NCI-H2081 (cell line): ENCODE data around the gene NR1I3.
"Not testable (repeated sequence)": the region's sequence is repeated elsewhere in the genome, so short reads cannot be mapped to it uniquely, and the experiment has no call there.

Experiments
- DNase-seq, 2 experiments: peaks; one replicate each; lab custom pipeline; 2025; lab: John Stamatoyannopoulos, UW

Gene NR1I3

GRCh38 chr1:161238039-161238473 is at the start of gene NR1I3:
NR1I3 (minus strand) TSS chr1:161238203; CDS start chr1:161236565, 1,638 bp downstream.
- DNase-seq: no peak

DNA sequence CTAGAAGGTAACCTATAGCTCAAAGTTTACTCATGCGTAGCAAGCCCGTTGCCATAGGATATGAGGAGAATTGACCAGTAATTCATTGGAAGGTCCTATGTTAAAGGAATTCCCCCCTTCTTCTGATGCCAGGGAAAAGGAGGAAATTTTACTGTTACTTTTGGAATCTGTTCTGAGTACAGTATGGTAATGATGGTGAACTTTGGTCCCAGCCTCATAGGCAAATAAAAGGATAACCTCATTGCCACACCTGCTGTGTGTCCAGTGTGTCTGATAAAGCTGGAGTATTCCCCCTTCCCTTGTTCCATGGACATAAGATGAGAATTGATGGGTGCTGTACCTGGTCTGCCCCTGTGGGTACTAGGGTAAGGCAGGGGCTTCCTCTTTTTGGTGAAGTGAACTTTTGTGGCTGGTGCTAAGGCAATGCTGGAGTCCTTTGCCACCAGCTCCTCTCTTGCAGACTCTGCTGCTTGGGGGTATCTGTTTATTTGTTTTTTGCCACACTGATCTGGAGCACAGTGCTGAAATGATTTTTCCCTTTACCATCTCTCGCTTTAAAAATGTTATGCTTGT is 49.6 kb upstream of the NR1I3 start:
- no peak for DNase-seq

GRCh38 chr1:161285521-161285920 is 47.5 kb upstream of the NR1I3 start:
- DNase-seq: no peak

DNA sequence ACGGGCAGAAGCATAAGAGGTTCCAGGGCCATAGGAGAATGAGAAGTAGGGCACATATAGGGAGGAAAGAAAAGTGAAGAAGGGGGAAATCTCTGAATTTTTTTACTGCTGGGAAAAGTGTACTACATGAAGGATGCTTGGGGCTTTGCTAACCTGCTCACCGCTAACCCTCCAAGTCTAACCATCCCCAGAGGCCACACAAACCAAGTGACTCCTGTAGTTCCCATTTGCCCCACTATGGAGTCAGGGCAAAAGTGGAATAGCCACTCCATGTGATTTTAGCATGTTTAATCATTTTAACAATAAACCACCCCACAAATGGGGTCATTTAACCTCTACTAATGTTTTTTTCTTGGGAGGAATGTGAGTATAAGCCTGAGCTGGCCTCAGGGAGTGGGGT is 47.1 kb upstream of the NR1I3 start:
- DNase-seq: no peak

DNA sequence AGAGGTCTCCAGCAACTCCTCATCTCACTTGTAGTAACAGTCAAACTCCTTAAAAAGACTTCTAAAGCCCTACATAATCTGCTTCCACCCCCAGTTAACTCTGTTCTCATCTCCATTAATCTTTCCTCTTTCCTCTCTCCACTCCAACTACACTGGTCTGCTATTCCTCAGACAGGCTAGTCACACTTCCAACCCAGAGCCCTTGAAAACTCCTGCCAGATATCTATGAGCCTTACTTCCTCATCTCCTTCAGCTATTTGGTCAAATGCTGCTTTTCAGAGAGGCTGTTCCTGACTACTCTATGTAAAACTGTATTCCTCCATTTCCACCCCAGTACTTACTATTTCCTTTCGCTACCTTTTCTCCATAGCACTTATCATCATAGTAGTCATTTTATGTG is 45.0 kb upstream of the NR1I3 start:
- no peak for DNase-seq

DNA sequence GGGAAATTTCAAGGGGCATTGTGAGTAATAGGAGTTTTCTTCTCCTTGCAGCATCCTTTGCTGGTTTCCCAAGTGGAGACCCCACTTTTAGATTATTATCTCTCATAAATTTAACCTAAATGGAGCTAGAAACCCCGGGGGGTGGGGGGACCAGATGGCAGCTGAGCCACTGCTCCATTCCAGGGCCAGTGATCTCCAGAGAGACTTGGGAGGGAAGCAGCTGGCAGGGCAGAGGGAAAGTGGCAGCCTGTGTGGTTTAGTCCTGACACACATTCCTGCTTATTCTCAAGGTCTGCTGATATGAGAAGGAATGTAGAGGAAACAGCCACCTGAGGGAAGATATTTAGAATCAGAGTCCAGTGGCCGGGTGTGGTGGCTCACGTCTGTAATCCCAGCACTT is 36.9 kb upstream of the NR1I3 start:
- DNase-seq: no peak

GRCh38 chr1:161273402-161273801 is 35.4 kb upstream of the NR1I3 start:
- DNase-seq: no peak

DNA sequence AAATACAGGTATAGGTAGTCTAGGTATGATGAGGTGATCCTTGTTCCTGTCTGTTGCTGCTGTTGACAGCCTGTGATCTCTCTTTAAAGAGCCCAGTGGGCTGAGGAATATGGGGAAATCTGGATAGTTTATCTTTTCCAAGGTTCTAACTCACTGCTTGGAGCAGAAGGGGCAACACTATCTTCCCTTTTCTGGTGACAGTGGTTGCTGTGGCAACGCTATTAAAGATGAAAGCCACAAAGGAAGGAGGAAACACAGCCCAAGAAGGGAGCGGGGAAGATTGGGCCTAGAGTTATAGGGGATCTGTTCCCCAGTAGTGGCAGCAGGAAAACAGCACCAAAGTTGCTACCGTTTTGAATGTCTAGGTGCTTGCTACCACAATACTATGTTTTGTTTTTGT is 29.3 kb upstream of the NR1I3 start:
- no peak for DNase-seq

- DNase-seq: no peak
Observed at GRCh38 chr1:161266836-161267235, 28.8 kb upstream of the NR1I3 start.

GRCh38 chr1:161266202-161266601 is 28.2 kb upstream of the NR1I3 start:
- DNase-seq: peak; percentile 11 to 67

DNA sequence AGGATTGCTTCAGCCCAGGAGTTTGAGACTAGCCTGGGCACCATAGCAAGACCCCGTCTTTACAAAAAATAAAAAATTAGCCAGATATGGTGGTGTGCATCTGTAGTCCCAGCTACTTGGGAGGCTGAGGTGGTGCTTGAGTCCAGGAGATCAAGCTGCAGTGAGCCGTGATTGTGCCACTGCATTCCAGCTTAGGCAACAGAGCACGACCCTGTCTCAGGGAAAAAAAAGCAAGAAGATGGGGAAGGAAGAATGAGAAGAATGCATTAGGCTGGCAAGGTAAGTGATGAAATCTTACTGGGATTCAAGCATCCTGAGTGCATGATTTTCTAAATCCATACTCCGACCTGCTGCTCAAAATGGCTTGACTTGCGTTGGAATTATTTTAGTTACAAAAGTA is 27.3 kb upstream of the NR1I3 start:
- no peak for DNase-seq

DNA sequence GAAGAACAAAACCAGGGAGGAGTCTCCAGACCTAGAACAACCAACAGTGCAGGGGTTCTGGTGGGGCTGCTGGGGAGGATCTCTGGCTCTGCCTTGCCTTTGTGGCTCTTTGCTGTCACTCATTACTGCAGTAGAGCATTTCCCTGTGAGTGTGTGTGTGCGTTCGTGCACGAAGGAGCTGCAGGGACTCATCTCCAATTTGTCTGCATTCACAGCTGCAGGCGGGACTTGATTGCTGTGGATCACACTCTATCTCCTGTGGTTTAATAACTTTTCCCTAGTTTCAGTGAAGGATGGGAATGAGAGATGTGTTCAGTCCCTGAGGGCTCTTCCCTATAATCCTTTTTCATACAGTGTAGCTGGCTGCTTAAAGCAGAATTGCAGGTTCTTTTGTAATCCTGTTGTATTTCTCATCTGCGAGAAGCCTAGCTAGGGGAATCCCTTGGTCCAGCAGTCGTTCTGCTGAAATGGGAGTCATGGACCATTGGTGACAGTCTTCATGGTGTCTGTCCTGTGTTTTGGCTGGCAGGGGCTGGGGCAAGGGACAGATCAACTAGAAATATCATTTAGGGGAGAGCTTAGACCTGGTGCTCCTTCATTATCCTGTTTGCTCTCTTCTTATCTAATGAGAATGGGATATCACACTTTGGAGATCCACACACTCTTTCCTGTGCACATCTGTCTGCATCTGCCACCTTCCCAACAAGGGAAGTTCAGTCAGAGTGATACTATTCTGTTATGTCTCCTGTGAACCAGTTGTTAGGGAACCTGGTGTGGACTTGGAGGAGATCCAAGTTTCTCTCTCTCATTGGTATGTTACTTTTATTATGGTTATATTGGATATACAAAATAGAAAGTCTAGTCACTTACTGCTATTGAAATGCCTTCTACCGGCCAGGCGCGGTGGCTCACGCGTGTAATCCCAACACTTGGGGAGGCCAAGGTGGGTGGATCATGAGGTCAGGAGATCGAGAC is 23.5 kb upstream of the NR1I3 start:
- DNase-seq: no peak

- no peak for DNase-seq
Observed at GRCh38 chr1:161260376-161261260, 22.6 kb upstream of the NR1I3 start.

- no peak for DNase-seq
Observed at GRCh38 chr1:161259765-161260164, 21.8 kb upstream of the NR1I3 start.

GRCh38 chr1:161259345-161259702 is 21.3 kb upstream of the NR1I3 start:
- DNase-seq: no peak

GRCh38 chr1:161258439-161259344 is 20.7 kb upstream of the NR1I3 start, which contains the start of gene PCP4L1:
PCP4L1 (plus strand) TSS chr1:161258745; CDS start chr1:161258975, 230 bp downstream.
- peak; percentile 23 to 40 for DNase-seq

- not testable (repeated sequence) for DNase-seq
Observed at GRCh38 chr1:161257109-161257508, 19.1 kb upstream of the NR1I3 start.

DNA sequence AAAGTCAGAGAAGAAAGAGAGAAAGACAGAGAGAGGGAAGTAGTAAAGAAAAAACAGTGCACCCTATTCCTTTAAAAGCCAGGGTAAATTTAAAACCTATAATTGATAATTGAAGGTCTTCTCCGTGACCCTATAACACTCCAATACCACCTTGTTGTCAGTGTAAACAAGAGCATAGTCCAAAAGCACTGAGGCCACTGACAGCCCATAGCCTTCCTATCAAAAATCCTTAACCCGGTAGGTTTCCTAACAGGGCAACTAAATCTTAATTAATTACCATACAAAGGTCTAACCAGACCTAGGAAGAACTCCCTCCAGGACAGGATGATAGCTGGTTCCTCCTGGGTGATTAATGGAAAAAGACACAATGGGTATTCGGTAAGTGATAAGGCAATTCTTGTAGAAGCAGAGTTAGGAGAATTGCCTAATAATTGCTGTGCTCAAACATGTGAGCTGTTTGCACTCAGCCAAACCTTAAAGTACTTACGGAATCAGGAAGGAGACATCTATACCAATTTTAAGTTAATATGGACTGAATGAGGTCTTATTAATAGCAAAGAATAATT is 18.0 kb upstream of the NR1I3 start:
- not testable (repeated sequence) for DNase-seq

DNA sequence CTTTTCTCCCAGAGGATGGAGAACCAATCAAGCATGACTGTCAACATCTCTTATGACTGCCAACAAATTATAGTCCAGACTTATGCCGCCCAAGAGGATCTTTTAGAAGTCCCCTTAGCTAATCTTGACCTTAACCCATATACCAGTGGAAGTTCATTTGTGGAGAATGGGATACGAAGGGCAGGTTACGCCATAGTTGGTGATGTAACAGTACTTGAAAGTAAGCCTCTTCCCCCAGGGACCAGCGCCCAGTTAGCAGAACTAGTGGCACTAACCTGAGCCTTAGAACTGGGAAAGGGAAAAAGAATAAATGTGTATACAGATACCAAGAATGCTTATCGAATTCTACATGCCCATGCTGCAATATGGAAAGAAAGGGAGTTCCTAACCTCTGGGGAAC is 17.3 kb upstream of the NR1I3 start:
- DNase-seq: not testable (repeated sequence)

DNA sequence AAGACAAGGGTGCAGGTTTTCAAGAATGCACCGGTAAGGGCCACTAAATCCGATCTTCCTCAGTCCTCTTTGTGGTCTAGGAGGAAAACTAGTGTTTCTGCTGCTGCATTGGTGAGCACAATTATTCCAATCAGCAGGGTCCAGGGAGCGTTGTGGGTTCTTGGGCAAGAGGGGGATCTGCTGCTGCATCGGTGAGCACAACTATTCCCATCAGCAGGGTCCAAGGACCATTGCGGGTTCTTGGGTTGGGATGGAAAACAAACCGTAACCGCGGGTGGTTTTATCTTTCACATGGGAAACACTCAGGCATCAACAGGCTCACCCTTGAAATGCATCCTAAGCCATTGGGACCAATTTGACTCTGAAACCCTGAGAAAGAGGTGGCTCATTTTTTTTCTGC is 13.6 kb upstream of the NR1I3 start:
- DNase-seq: no peak

DNA sequence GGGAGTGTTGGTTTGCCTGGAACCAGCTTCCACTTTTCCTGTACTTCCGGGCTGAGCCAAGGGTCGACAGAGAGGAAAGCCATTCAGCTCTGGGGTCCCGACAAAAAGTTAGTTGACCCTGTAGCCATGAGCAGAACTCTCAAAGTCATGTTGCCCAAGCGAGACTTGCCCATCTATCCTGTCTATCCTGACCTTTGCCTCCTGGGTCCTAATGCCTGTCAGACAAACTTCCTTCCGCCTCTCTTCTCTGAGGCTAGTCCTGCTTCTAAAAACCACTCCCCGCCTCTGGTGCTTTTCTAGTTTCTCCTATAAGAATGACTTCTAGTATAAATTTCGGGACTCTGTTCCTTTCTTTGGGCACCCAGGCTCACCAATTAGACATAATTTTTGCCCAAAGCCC is 12.8 kb upstream of the NR1I3 start:
- DNase-seq: no peak
